ENCODE data around the gene TSEN15. TPM values are rescaled to one million over a fixed set of nuclear protein-coding genes. Genes with fewer than 3 reads are reported as not detected.

The TSEN15 gene
- total and polyA plus RNA-seq, 11 donors, result 23.5 to 32.3 (median 26.4) TPM

- ATAC-seq (no peak), DNase-seq (no peak)
- Histone ChIP-seq H3K9me3 (no peaks in the 10 kb centered on the region), H3K27ac (no peak overlapping the region), H3K36me3 (no peaks in the 10 kb centered on the region), H3K4me1 (peaks cover 0 to 35% (median 10%) of the 10 kb centered on the region in 12 donors), H3K4me3 (no peak overlapping the region), H3K27me3 (peaks cover 0 to 1% (median 0%) of the 10 kb centered on the region in 9 donors)
- intact Hi-C loops (cut with DNase I), result loop anchor here in 4 of 10 donors (5.0 to 10.0 kb wide), 2 partner anchors 43 to 96 kb away; no protein-coding TSS in a partner anchor
- TF ChIP-seq CTCF (IDR thresholded peaks at IDR 0.05), result no peak
- TF ChIP-seq POLR2A (IDR thresholded peaks at IDR 0.05), result no peak
- WGBS, 4 donors, result 55 to 71% (median 61%) methylated on average over 2 of the region's 2 CpGs
These were observed 21.0 kb upstream of the TSEN15 start for GRCh38 chr1:184030433-184031091.

- no peak overlapping the region for H3K27ac ChIP-seq
- H3K27me3 ChIP-seq, result peaks cover 0 to 6% (median 0%) of the 10 kb centered on the region in 9 donors
These were observed 20.5 kb upstream of the TSEN15 start for GRCh38 chr1:184031092-184031408.

GRCh38 chr1:184031409-184032107 lies 20.0 kb upstream of the TSEN15 start:
- DNase-seq (no peak), ATAC-seq (no peak)
- Histone ChIP-seq H3K4me3 (no peak overlapping the region), H3K27ac (no peak overlapping the region), H3K9me3 (no peaks in the 10 kb centered on the region), H3K4me1 (peaks cover 0 to 40% (median 14%) of the 10 kb centered on the region in 12 donors), H3K36me3 (no peaks in the 10 kb centered on the region), H3K27me3 (peaks cover 0 to 10% (median 0%) of the 10 kb centered on the region in 9 donors)
- intact Hi-C loops (cut with DNase I), result loop anchor here in 4 of 10 donors (5.0 to 10.0 kb wide), 2 partner anchors 44 to 97 kb away; no protein-coding TSS in a partner anchor
- 78 to 84% (median 82%) methylated on average over 8 of the region's 8 CpGs for WGBS, 4 donors
- TF ChIP-seq POLR2A (IDR thresholded peaks at IDR 0.05) (no peak), CTCF (IDR thresholded peaks at IDR 0.05) (no peak)

More at GRCh38 chr1:184031092-184031408, 20.5 kb upstream of the TSEN15 start:
- ATAC-seq (no peak), DNase-seq (no peak)
- no peaks in the 10 kb centered on the region for H3K36me3 ChIP-seq
- WGBS, 4 donors, result 93 to 100% (median 96%) methylated on average over 1 of the region's 1 CpG
- no peak for TF ChIP-seq CTCF (IDR thresholded peaks at IDR 0.05)
- TF ChIP-seq POLR2A (IDR thresholded peaks at IDR 0.05), result no peak
- no peaks in the 10 kb centered on the region for H3K9me3 ChIP-seq
- intact Hi-C loops (cut with DNase I), result loop anchor here in 4 of 10 donors (5.0 to 10.0 kb wide), 2 partner anchors 44 to 96 kb away; no protein-coding TSS in a partner anchor
- no peak overlapping the region for H3K4me3 ChIP-seq
- peaks cover 0 to 37% (median 12%) of the 10 kb centered on the region in 12 donors for H3K4me1 ChIP-seq

GRCh38 chr1:184032306-184032929 lies 19.1 kb upstream of the TSEN15 start:
- Histone ChIP-seq H3K9me3 (no peaks in the 10 kb centered on the region), H3K27ac (no peak overlapping the region), H3K36me3 (no peaks in the 10 kb centered on the region), H3K27me3 (peaks cover 0 to 19% (median 0%) of the 10 kb centered on the region in 9 donors), H3K4me3 (no peak overlapping the region), H3K4me1 (peaks cover 0 to 41% (median 15%) of the 10 kb centered on the region in 12 donors)
- TF ChIP-seq POLR2A (IDR thresholded peaks at IDR 0.05) (no peak), CTCF (IDR thresholded peaks at IDR 0.05) (no peak)
- ATAC-seq (no peak), DNase-seq (no peak)
- 55 to 78% (median 72%) methylated on average over 2 of the region's 2 CpGs for WGBS, 4 donors
- intact Hi-C loops (cut with DNase I), result loop anchor here in 4 of 10 donors (5.0 to 10.0 kb wide), 2 partner anchors 45 to 98 kb away; no protein-coding TSS in a partner anchor

Measured in heart left ventricle (tissue), 16 donors.